ENCODE data around the gene NAV1. TPM values are rescaled to one million over a fixed set of nuclear protein-coding genes. Genes with fewer than 3 reads are reported as not detected.
A peak's percentile ranks its signal among the peaks of the same experiment; 100 is the strongest.

NAV1 gene
- total RNA-seq, 1 experiment from 2014 or later = 45.3 TPM

DNA sequence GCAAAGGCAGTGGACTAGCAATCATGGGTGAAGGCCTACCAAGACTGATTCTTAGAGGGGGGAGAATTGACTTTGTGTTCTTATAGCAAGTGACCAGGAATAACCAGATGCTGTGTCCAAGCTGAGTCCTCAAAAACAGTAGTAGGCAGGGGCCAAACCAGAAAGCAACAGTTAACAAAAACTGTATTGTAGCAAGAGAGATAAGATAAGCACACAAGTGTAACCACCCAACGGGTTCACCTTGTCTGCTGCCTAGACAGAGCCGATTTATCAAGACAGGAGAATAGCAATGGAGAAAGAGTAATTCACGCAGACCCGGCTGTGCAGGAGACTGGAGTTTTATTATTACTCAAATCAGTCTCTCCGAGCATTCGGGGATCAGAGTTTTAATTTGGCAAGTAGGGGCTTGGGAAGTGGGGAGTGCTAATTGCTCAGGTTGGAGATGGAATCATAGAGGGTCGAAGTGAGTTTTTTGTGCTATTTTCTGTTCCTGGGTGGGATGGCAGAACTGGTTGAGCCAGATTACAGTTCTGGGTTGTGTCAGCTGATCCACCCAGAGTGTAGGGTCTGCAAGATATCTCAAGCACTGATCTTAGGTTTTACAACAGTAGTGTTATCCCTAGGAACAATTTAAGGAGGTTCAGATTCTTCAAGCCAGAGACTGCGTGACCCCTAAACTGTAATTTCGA is 23.7 kb upstream of the NAV1 start:
- POLR2A ChIA-PET (ENCODE audit: unreplicated experiment) = interaction anchor here (0.6 kb wide), 1 partner anchor 46 kb away, joined by 3 read pairs; no protein-coding TSS in a partner anchor
- peak overlapping the region; percentile 36 for H3K27ac ChIP-seq
- H3K4me3 ChIP-seq = no peak overlapping the region
- H2AFZ ChIP-seq = no peak overlapping the region
- no peaks in the 10 kb centered on the region for H3K9me2 ChIP-seq (ENCODE audit: insufficient read depth)
- no peaks in the 10 kb centered on the region for H3K36me3 ChIP-seq (ENCODE audit: low read depth)
- DNase-seq = no peak
- no peaks in the 10 kb centered on the region for H4K20me1 ChIP-seq (ENCODE audit: insufficient read depth)
- peak overlapping the region; percentile 53 for H3K4me2 ChIP-seq
- TF ChIP-seq, protein P1, sequence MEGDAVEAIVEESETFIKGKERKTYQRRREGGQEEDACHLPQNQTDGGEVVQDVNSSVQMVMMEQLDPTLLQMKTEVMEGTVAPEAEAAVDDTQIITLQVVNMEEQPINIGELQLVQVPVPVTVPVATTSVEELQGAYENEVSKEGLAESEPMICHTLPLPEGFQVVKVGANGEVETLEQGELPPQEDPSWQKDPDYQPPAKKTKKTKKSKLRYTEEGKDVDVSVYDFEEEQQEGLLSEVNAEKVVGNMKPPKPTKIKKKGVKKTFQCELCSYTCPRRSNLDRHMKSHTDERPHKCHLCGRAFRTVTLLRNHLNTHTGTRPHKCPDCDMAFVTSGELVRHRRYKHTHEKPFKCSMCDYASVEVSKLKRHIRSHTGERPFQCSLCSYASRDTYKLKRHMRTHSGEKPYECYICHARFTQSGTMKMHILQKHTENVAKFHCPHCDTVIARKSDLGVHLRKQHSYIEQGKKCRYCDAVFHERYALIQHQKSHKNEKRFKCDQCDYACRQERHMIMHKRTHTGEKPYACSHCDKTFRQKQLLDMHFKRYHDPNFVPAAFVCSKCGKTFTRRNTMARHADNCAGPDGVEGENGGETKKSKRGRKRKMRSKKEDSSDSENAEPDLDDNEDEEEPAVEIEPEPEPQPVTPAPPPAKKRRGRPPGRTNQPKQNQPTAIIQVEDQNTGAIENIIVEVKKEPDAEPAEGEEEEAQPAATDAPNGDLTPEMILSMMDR (conservative IDR thresholded peaks at IDR 0.05) = no peak
- no peak for TF ChIP-seq EZH2 (IDR thresholded peaks at IDR 0.05; ENCODE audit: low read depth)
- H3K4me1 ChIP-seq (replicated peaks; ENCODE audit: insufficient read depth) = peaks cover 65% of the 10 kb centered on the region
- no peaks in the 10 kb centered on the region for H3K9me3 ChIP-seq (ENCODE audit: insufficient read depth, low read depth)
- no peaks in the 10 kb centered on the region for H3K27me3 ChIP-seq (ENCODE audit: insufficient read depth, low read depth)
- CTCF ChIA-PET = interaction anchor here (0.7 to 5.0 kb wide), 5 partner anchors 25 to 67 kb away, joined by 3 to 74 read pairs (median 10); no protein-coding TSS in a partner anchor
- intact Hi-C loops (cut with micrococcal nuclease; ENCODE audit: unreplicated experiment) = no loop called here
- BruUV-seq (replicated peaks) = no TSS peak
- H3F3A ChIP-seq (ENCODE audit: insufficient read depth, low read depth) = peaks cover 38% of the 10 kb centered on the region
- no peaks in the 10 kb centered on the region for H3K79me2 ChIP-seq (ENCODE audit: low read depth)

- ChIA-PET CTCF (interaction anchor here (0.6 to 5.0 kb wide), 8 partner anchors 24 to 83 kb away, joined by 3 to 74 read pairs (median 6); no protein-coding TSS in a partner anchor), POLR2A (ENCODE audit: unreplicated experiment) (interaction anchor here (0.6 kb wide), 2 partner anchors 47 to 591 kb away, joined by 3 to 5 read pairs; no protein-coding TSS in a partner anchor)
- Histone ChIP-seq H4K20me1 (ENCODE audit: insufficient read depth) (no peaks in the 10 kb centered on the region), H3K4me3 (no peak overlapping the region), H3F3A (ENCODE audit: insufficient read depth, low read depth) (peaks cover 38% of the 10 kb centered on the region), H3K4me1 (replicated peaks; ENCODE audit: insufficient read depth) (peaks cover 63% of the 10 kb centered on the region), H3K4me2 (peak overlapping the region; percentile 53), H3K9me3 (ENCODE audit: insufficient read depth, low read depth) (no peaks in the 10 kb centered on the region), H3K36me3 (ENCODE audit: low read depth) (no peaks in the 10 kb centered on the region), H3K27ac (peak overlapping the region; percentile 36), H2AFZ (no peak overlapping the region), H3K79me2 (ENCODE audit: low read depth) (no peaks in the 10 kb centered on the region), H3K9me2 (ENCODE audit: insufficient read depth) (no peaks in the 10 kb centered on the region), H3K27me3 (ENCODE audit: insufficient read depth, low read depth) (no peaks in the 10 kb centered on the region)
- no TSS peak for BruUV-seq (replicated peaks)
- intact Hi-C loops (cut with micrococcal nuclease; ENCODE audit: unreplicated experiment) = loop anchor here (2.0 kb wide), 1 partner anchor 55 kb away; no protein-coding TSS in a partner anchor
- peak in 1 of 2 experiments; percentile 56 for DNase-seq
- TF ChIP-seq, protein P1 (conservative IDR thresholded peaks at IDR 0.05) = no peak
- no peak for TF ChIP-seq EZH2 (IDR thresholded peaks at IDR 0.05; ENCODE audit: low read depth)
Observed at GRCh38 chr1:201515895-201516294, 23.0 kb upstream of the NAV1 start.

DNA sequence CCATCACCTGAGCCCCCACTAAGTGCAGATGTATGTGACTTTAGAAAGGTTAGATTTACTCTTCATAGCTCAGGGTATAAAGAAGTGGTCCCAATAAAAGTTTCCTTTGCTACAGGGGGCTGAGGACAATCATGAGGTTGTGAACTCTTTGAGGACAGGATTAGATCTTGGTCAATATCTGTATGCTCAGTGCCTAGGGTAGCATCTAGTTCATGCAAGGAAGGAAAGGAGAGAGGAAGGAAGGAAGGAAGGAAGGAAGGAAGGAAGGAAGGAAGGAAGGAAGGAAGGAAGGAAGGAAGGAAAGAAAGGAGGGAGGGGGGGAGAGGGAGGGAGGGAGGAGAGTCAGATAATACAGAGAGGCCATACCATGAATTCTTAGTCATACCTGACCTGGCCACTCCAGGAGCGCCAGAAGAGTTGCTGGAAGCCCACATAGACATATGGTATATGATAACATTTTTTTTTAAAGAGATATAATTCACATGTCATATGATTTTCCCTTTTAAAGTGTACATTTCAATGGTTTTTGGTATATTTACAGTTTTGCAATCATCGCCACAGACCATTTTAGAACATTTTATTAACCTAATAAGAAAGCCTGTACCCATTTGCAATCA is 22.3 kb upstream of the NAV1 start:
- Histone ChIP-seq H3K4me1 (replicated peaks; ENCODE audit: insufficient read depth) (peaks cover 56% of the 10 kb centered on the region), H3K79me2 (ENCODE audit: low read depth) (no peaks in the 10 kb centered on the region), H3K27ac (peak overlapping the region; percentile 88), H3K36me3 (ENCODE audit: low read depth) (no peaks in the 10 kb centered on the region), H3K9me2 (ENCODE audit: insufficient read depth) (no peaks in the 10 kb centered on the region), H3K4me2 (peak overlapping the region; percentile 63), H3K9me3 (ENCODE audit: insufficient read depth, low read depth) (no peaks in the 10 kb centered on the region), H3F3A (ENCODE audit: insufficient read depth, low read depth) (peaks cover 38% of the 10 kb centered on the region), H3K4me3 (no peak overlapping the region), H4K20me1 (ENCODE audit: insufficient read depth) (no peaks in the 10 kb centered on the region), H2AFZ (no peak overlapping the region), H3K27me3 (ENCODE audit: insufficient read depth, low read depth) (no peaks in the 10 kb centered on the region)
- CTCF ChIA-PET = interaction anchor here (1.0 to 2.0 kb wide), 6 partner anchors 27 to 81 kb away, joined by 3 to 10 read pairs (median 3); no protein-coding TSS in a partner anchor
- DNase-seq = no peak
- TF ChIP-seq, protein P1 (conservative IDR thresholded peaks at IDR 0.05) = no peak
- TF ChIP-seq EZH2 (IDR thresholded peaks at IDR 0.05; ENCODE audit: low read depth) = no peak
- POLR2A ChIA-PET (ENCODE audit: unreplicated experiment) = interaction anchor here (0.6 kb wide), 1 partner anchor 590 kb away, joined by 5 read pairs; no protein-coding TSS in a partner anchor
- no TSS peak for BruUV-seq (replicated peaks)
- intact Hi-C loops (cut with micrococcal nuclease; ENCODE audit: unreplicated experiment) = loop anchor here (1.0 to 2.0 kb wide), 2 partner anchors 27 to 56 kb away; no protein-coding TSS in a partner anchor
